ENCODE results near the gene CDC6. TPM values are rescaled to one million over a fixed set of nuclear protein-coding genes. Genes with fewer than 3 reads are reported as not detected.

Gene CDC6
- total RNA-seq, 2 donors from 2014 or later = 1.4 to 2.5 TPM

DNA sequence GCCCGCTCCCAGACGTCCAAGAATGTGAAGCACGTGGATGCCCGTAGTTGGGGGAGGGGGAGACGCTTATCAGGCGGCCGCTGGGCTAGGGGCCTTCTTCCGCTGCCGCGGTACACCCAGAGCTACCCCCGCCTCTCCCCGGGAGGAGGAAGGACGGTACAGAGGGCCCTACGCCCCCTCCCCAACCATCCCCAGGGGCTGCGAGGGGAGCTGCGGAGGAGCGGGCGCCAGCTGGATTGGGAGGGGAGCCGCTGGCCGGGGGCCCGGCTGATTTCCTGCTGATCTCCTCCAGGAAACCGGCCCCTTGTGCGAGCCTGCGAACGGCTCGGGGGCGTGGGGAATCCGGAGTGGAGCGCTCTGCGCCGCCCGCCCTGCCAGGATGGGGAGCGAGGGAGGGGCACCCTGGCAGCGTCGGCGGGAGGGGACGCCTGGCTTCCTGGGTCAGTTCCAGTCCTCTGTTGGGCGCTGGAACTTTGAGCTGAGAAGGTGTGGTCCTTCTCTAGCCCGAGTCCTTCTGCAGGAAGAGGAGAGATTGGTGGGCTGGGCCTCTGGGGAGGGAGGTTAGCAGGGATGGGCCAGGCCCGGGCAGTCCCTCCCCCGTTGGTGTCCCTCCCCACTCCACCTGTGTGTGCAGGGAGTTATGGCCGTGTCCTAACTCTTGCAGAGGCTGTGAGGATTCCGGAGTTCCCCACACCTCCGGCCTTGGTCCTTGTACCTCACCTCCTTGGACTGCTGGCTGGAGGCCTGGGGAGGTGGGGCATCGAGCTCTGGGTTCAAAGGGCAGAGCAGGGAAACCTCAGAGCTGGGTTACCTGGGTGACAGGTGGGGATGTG, 57.7 kb downstream of the CDC6 start:
- peak; percentile 91 for DNase-seq (ENCODE audit: low spot score)
- intact Hi-C loops (cut with DNase I) = no loop called here

DNA sequence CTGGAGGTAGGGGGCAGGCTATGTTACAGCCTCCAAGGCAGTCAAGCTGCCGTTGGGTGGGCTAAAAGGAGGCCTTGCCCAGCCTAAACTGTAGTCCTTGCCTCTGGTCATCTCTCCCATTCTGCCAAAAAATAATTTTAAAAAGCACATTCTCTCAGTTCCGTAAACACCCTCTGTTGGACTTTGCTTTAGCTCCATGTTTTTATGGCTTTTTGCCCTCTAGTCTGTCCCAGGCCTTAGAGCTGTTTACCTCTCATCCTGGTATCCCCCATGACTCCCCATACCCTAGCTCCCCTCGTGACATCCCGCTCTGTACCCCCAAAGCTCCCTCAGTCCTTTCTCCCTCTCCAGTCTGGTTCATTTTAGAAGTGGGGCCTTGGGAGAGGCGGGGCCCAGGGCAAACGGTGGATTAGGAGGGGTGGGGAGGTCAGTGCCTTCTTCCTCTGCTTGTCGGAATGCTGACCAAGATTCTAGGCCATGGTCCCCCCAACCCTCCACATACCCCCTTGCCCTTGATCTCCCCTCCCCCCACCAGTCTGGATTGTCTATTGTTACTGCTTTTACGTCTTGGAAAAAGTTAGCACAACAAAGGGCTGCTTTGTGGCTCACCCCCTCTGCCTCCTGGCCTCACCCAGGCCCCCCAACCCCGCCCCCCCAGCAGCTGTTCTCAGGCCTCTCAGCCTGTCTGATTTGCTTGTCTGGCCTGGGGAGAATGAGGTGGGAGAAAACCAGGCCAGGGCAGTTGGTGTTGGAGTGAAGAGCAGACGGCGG, 58.5 kb downstream of the CDC6 start:
- DNase-seq (ENCODE audit: low spot score) = no peak
- intact Hi-C loops (cut with DNase I) = loop anchor here in 1 of 2 donors (2.0 kb wide), 1 partner anchor 37 kb away; the partner anchor contains the start of gene RARA

DNA sequence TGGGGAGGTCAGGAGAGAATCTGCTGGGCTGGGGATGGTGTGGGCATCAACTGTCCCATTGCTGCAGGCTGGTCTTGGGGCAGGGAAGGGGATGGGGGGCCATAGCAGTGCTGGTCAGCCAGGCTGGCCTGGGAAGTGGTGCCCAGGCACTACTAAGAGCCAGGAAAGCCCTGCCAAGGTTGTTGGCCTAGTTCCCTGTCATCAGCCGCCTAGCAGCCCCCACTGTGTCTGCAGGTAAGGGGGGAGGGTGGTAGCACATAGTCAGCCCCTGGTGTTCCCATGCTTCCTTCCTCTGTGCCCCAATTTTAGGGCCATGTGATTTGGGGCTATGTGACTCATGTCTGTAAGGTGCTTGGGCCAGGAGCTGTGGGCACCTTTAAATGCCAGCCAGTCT, 59.1 kb downstream of the CDC6 start:
- intact Hi-C loops (cut with DNase I) = loop anchor here in 1 of 2 donors (2.0 kb wide), 1 partner anchor 38 kb away; the partner anchor contains the start of gene RARA
- no peak for DNase-seq (ENCODE audit: low spot score)

DNA sequence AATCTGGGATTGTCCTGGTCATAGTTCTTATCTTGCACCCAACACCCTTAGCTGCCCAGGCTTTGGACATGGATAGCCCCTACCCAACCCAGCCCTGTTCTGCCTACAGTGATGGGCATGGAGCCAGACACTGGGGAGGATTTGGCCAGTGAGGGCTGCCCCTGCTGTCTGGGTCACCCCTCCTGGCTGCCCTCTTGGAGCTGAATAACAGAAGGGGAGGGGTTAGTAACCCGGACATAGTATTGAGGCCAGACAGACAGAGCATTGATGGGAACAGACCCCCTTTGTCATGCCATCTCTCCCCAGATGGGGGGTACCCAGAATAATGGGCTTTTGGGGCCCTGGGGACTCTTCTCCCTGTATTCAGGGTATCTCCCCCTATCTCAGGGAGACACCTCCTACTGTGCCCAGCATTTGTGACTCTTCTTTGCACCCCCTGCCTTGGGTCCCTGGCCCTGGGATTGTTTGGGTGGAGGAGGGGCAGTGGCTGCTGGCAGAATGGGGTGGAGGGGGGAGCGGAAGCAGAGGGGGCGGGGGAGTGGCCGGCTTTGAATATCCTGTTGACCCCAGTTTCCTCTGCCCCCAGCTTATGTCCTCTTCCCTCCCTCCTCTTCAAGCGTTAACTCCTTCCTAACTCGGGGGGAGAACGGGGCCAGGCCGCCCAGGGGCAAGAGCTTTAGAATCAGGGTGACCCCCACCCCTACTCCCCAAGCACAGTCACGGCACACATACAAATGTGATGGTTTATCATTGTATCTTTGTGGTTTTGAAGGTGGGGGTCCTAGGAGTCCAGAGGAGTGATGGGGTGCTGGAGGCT, 59.8 kb downstream of the CDC6 start:
- intact Hi-C loops (cut with DNase I) = loop anchor here in 1 of 2 donors (2.0 kb wide), 1 partner anchor 39 kb away; the partner anchor contains the start of gene RARA
- DNase-seq (ENCODE audit: low spot score) = no peak

DNA sequence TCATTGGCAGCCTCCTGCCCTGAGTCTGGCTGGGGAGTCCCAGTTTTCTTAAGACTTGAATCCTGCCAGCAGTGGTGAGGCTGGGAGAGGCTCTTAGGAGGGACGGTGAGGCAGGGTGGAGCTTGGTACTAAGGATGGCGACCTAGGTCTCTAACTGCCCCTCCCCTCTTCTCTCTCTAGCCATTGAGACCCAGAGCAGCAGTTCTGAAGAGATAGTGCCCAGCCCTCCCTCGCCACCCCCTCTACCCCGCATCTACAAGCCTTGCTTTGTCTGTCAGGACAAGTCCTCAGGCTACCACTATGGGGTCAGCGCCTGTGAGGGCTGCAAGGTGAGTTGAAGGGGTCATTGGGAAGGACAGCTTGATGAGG, 60.4 kb downstream of the CDC6 start:
- intact Hi-C loops (cut with DNase I) = no loop called here
- no peak for DNase-seq (ENCODE audit: low spot score)

- intact Hi-C loops (cut with DNase I) = no loop called here
- DNase-seq (ENCODE audit: low spot score) = no peak
These were observed 61.1 kb downstream of the CDC6 start for GRCh38 chr17:40348562-40349476.

GRCh38 chr17:40349477-40349894, 61.8 kb downstream of the CDC6 start:
- DNase-seq (ENCODE audit: low spot score) = no peak
- intact Hi-C loops (cut with DNase I) = no loop called here

DNA sequence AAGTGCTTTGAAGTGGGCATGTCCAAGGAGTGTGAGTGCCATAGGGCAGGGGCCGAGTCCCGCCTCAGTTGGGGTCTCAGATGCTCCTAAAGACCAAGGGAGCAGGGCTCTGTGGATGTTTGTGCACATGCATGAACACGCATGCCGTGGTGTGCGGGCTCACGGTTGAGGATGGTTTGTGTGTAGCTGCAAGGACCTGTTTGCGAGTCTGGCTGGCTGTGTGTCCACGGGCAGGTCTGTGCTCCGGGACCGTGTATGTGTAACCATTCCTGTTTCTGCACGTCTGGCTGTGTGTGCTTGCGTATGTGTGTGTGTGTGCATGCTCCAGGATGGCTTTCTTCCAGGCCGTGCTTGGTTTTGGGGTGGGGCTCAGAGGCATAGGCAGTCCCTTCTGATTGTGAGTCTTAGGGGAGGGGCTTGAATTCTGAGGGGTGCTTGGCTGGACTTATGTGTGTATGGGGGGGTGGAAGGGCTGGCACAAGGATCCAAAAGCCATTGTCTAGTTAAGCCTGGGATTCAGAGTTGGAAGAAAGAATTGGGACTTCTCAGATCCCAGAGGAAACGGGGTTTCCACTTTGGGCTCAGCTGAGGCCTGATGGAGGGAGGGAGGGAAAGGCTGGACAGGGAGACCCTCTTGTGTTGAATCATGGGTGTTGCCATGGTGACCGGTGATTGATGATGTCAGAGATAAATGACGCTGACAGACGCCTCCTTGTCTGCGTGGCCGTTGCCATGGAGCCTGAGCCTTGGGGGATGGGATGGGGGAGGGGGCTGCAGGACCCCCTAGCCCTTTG, 62.4 kb downstream of the CDC6 start:
- no peak for DNase-seq (ENCODE audit: low spot score)
- intact Hi-C loops (cut with DNase I) = loop anchor here in 1 of 2 donors (2.0 to 10.0 kb wide), 2 partner anchors 43 to 135 kb away; partner anchors contain the start of gene WIPF2

DNA sequence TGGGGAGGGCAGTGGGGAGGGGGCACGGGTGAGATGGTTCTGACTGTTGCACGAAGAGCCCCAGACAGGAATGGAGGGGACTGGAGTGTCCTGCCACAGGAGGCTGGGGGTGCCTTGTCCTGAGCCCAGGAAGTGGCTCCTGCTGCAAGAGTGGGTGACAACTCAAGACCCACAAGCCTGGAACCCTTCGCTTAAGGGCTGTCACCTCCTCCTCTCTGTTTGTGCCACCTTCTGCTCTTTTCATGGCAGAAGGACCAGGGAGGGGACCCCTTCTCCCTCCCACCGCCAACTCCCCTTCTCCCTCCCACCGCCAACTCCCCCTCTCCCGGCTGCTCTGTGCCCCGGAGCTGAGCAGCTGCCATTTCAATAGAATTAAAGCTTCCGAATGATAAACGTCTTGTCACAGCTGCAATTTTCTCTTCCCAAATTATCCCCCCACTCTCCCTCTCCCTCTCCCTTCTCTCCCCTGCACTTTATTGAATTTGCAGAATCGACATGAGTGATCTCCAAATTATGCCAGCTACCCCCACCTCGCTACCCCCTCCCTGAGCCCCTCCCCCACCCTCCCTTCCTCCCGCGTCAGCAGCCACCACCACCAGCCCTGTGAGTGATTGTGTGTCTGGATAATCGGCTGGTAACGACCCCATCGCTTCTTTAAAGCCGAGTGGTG, 63.1 kb downstream of the CDC6 start:
- no peak for DNase-seq (ENCODE audit: low spot score)
- intact Hi-C loops (cut with DNase I) = loop anchor here in 1 of 2 donors (2.0 to 10.0 kb wide), 2 partner anchors 44 to 136 kb away; partner anchors contain the start of gene WIPF2

GRCh38 chr17:40351359-40352236, 63.9 kb downstream of the CDC6 start:
- DNase-seq (ENCODE audit: low spot score) = no peak
- intact Hi-C loops (cut with DNase I) = loop anchor here (2.0 to 10.0 kb wide), 2 partner anchors 45 to 137 kb away; partner anchors contain the start of gene WIPF2 (in 1 of the 2)

GRCh38 chr17:40352237-40352778, 64.6 kb downstream of the CDC6 start:
- intact Hi-C loops (cut with DNase I) = loop anchor here (2.0 to 10.0 kb wide), 2 partner anchors 46 to 138 kb away; partner anchors contain the start of gene WIPF2 (in 1 of the 2)
- no peak for DNase-seq (ENCODE audit: low spot score)

DNA sequence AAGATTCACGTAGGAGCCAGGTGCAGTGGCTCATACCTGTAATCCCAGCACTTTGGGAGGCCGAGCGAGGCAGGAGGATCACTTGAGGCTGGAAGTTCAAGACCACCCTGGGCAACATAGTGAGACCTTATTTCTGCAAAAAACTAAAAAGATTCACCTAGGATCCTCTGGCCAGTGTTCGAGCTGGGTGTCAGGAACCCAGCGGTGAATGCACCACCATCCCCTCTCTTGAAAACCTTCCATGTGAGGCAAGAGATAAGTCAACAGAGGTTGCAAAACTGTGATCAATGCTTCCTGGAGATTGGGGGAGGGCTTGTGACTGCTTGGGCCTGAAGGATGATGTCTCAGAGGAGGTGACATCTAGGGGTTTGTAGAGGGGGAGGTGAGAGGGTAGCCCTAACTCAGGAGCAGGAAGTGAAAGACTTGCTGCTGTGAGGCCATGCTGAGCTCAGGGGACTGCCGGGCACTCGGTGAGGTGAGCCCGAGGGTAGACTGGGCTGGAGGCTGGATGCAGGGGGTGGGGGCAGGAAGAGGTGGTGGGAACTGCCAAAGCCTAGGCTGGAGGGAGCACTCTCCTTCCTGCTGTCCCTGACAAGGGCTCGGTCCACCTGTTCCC, 65.2 kb downstream of the CDC6 start:
- DNase-seq (ENCODE audit: low spot score) = no peak
- intact Hi-C loops (cut with DNase I) = loop anchor here (2.0 to 10.0 kb wide), 2 partner anchors 46 to 138 kb away; partner anchors contain the start of gene WIPF2 (in 1 of the 2)
